HepG2 (cell line): ENCODE measurements around the gene CCDC59.

ENCODE experiments used
- CTCF ChIP-seq: sonication (generic); formaldehyde crosslinking; IDR thresholded peaks from 2 replicates; pipeline ENCODE4 v1.5.0; 2020; ENCODE audit warnings: mild to moderate bottlenecking, missing genetic modification reagents, moderate library complexity
- HMGXB4 ChIP-seq, 2 experiments: sonication (generic) in 1 of 2; formaldehyde crosslinking in 1 of 2; IDR thresholded peaks; 2 replicates each; pipeline versions ENCODE4 v1.4.0 to v1.6.1; 2018 to 2020; ENCODE audit warnings: missing genetic modification reagents in 2 of 2, borderline replicate concordance in 1 of 2, low read depth in 1 of 2, mild to moderate bottlenecking in 1 of 2, missing biosample characterization in 1 of 2
- JUN ChIP-seq: sonication (generic); formaldehyde crosslinking; IDR thresholded peaks from 2 replicates; pipeline ENCODE4 v1.4.0; 2020; ENCODE audit warnings: mild to moderate bottlenecking, missing genetic modification reagents
- NR2F6 ChIP-seq, 2 experiments: IDR thresholded peaks; 2 replicates each; pipeline ENCODE4 v1.6.1; 2016; ENCODE audit warnings: antibody characterized with exemption in 1 of 2, mild to moderate bottlenecking in 1 of 2
- USF2 ChIP-seq, 2 experiments: sonication (generic) in 1 of 2; formaldehyde crosslinking in 1 of 2; IDR thresholded peaks; 2 replicates each; pipeline versions ENCODE4 v1.5.1 to v1.6.1; 2011 to 2020; ENCODE audit warnings: borderline replicate concordance in 1 of 2, low read depth in 1 of 2, low read length in 1 of 2, mild to moderate bottlenecking in 1 of 2, missing genetic modification reagents in 1 of 2, moderate library complexity in 1 of 2
- ZBTB4 ChIP-seq: sonication (generic); formaldehyde crosslinking; IDR thresholded peaks from 2 replicates; pipeline ENCODE4 v1.4.0; 2020; ENCODE audit warnings: missing genetic modification reagents, mild to moderate bottlenecking, borderline replicate concordance
- ZFP1 ChIP-seq: IDR thresholded peaks from 2 replicates; pipeline ENCODE4 v1.6.1; 2016
- ZNF124 ChIP-seq: sonication (generic); formaldehyde crosslinking; IDR thresholded peaks from 2 replicates; pipeline ENCODE4 v1.4.0; 2020; ENCODE audit warnings: missing genetic modification reagents
- ZNF512 ChIP-seq: sonication (generic); formaldehyde crosslinking; IDR thresholded peaks from 2 replicates; pipeline ENCODE4 v1.4.0; 2020; ENCODE audit warnings: mild to moderate bottlenecking, missing genetic modification reagents
- ZNF512B ChIP-seq: sonication (generic); formaldehyde crosslinking; IDR thresholded peaks from 2 replicates; pipeline ENCODE4 v1.5.1; 2020; ENCODE audit warnings: missing genetic modification reagents, mild to moderate bottlenecking, borderline replicate concordance
- ZNF589 ChIP-seq: sonication (generic); formaldehyde crosslinking; conservative IDR thresholded peaks from 2 replicates; pipeline ENCODE4 v1.8.0; 2022; ENCODE audit warnings: mild to moderate bottlenecking, moderate library complexity, missing genetic modification reagents
- ZNF652 ChIP-seq: IDR thresholded peaks from 2 replicates; pipeline ENCODE4 v1.6.1; 2016; ENCODE audit warnings: low read depth, borderline replicate concordance

- TF ChIP-seq HMGXB4 (CRISPR knock-in tag; IDR thresholded peaks at IDR 0.05; ENCODE audit: borderline replicate concordance in 1 of 2, low read depth in 1 of 2): no peak
- peak; percentile 43 for TF ChIP-seq CTCF (CRISPR knock-in tag)
- no peak for TF ChIP-seq ZNF124 (CRISPR knock-in tag)
- TF ChIP-seq ZNF512B (CRISPR knock-in tag): no peak
- no peak for TF ChIP-seq ZNF652 (CRISPR knock-in tag)
- no peak for TF ChIP-seq JUN
- no peak for TF ChIP-seq ZBTB4 (CRISPR knock-in tag)
- TF ChIP-seq ZFP1 (CRISPR knock-in tag): no peak
- TF ChIP-seq USF2 (IDR thresholded peaks at IDR 0.05; ENCODE audit: low read depth, low read length): no peak
- TF ChIP-seq USF2 (CRISPR knock-in tag; IDR thresholded peaks at IDR 0.05; ENCODE audit: borderline replicate concordance): no peak
- TF ChIP-seq ZNF589 (CRISPR knock-in tag): no peak
- no peak for TF ChIP-seq NR2F6 (IDR thresholded peaks at IDR 0.05)
- no peak for TF ChIP-seq NR2F6 (CRISPR knock-in tag; IDR thresholded peaks at IDR 0.05)
- no peak for TF ChIP-seq ZNF512 (CRISPR knock-in tag)
These were observed 25.9 kb upstream of the CCDC59 start for GRCh38 chr12:82383930-82384552.
